Measurements from ENCODE around the gene SV2B.

SV2B gene

GRCh38 chr15:91099995-91100813 is at the start of gene SV2B:
SV2B (plus strand) TSS chr15:91100257; CDS start chr15:91226264, 126,007 bp downstream.
- no peaks in the 10 kb centered on the region for H3K9me3 ChIP-seq (ENCODE audit: low read depth, low read length)
- no peak for DNase-seq (ENCODE audit: low read depth, low spot score)
- no peaks in the 10 kb centered on the region for H3K36me3 ChIP-seq (ENCODE audit: insufficient read depth, low read length)
- no peak within 1 kb of the TSS for H3K27ac ChIP-seq
- peak within 1 kb of the TSS; percentile 86 for H3K4me3 ChIP-seq
- H3K9ac ChIP-seq (ENCODE audit: insufficient read length): peak within 1 kb of the TSS; percentile 47
- TF ChIP-seq EZH2 (IDR thresholded peaks at IDR 0.05) (peak; percentile 57), FOXP2 (optimal IDR thresholded peaks at IDR 0.05; ENCODE audit: control extremely low read depth, extremely low read length, insufficient read depth) (no peak), POLR2AphosphoS5 (IDR thresholded peaks at IDR 0.05; ENCODE audit: borderline replicate concordance, low read depth, low read length) (no peak)

GRCh38 chr15:91051248-91051647 is 48.8 kb upstream of the SV2B start:
- DNase-seq (ENCODE audit: low read depth, low spot score): no peak
- Histone ChIP-seq H3K36me3 (ENCODE audit: insufficient read depth, low read length) (no peaks in the 10 kb centered on the region), H3K9me3 (ENCODE audit: low read depth, low read length) (no peaks in the 10 kb centered on the region), H3K9ac (ENCODE audit: insufficient read length) (no peak overlapping the region), H3K27ac (no peak overlapping the region), H3K4me3 (no peak overlapping the region)
- no peak for TF ChIP-seq POLR2AphosphoS5 (IDR thresholded peaks at IDR 0.05; ENCODE audit: borderline replicate concordance, low read depth, low read length)
- no peak for TF ChIP-seq EZH2 (IDR thresholded peaks at IDR 0.05)
- TF ChIP-seq FOXP2 (optimal IDR thresholded peaks at IDR 0.05; ENCODE audit: control extremely low read depth, extremely low read length, insufficient read depth): no peak

GRCh38 chr15:91054816-91055215 is 45.2 kb upstream of the SV2B start:
- H3K36me3 ChIP-seq (ENCODE audit: insufficient read depth, low read length): no peaks in the 10 kb centered on the region
- no peak overlapping the region for H3K9ac ChIP-seq (ENCODE audit: insufficient read length)
- DNase-seq (ENCODE audit: low read depth, low spot score): no peak
- no peak overlapping the region for H3K27ac ChIP-seq
- TF ChIP-seq POLR2AphosphoS5 (IDR thresholded peaks at IDR 0.05; ENCODE audit: borderline replicate concordance, low read depth, low read length) (no peak), EZH2 (IDR thresholded peaks at IDR 0.05) (no peak), FOXP2 (optimal IDR thresholded peaks at IDR 0.05; ENCODE audit: control extremely low read depth, extremely low read length, insufficient read depth) (no peak)
- H3K9me3 ChIP-seq (ENCODE audit: low read depth, low read length): no peaks in the 10 kb centered on the region
- no peak overlapping the region for H3K4me3 ChIP-seq

- H3K9ac ChIP-seq (ENCODE audit: insufficient read length): no peak overlapping the region
- H3K36me3 ChIP-seq (ENCODE audit: insufficient read depth, low read length): no peaks in the 10 kb centered on the region
- DNase-seq (ENCODE audit: low read depth, low spot score): no peak
- no peaks in the 10 kb centered on the region for H3K9me3 ChIP-seq (ENCODE audit: low read depth, low read length)
- TF ChIP-seq EZH2 (IDR thresholded peaks at IDR 0.05) (no peak), FOXP2 (optimal IDR thresholded peaks at IDR 0.05; ENCODE audit: control extremely low read depth, extremely low read length, insufficient read depth) (no peak), POLR2AphosphoS5 (IDR thresholded peaks at IDR 0.05; ENCODE audit: borderline replicate concordance, low read depth, low read length) (no peak)
- H3K27ac ChIP-seq: no peak overlapping the region
- peak overlapping the region; percentile 36; the same call in 1 of the 2 replicates for H3K4me3 ChIP-seq
Measured at GRCh38 chr15:91055548-91056331, 44.3 kb upstream of the SV2B start.

- Histone ChIP-seq H3K36me3 (ENCODE audit: insufficient read depth, low read length) (no peaks in the 10 kb centered on the region), H3K27ac (no peak overlapping the region), H3K4me3 (no peak overlapping the region), H3K9me3 (ENCODE audit: low read depth, low read length) (no peaks in the 10 kb centered on the region), H3K9ac (ENCODE audit: insufficient read length) (no peak overlapping the region)
- no peak for DNase-seq (ENCODE audit: low read depth, low spot score)
- TF ChIP-seq FOXP2 (optimal IDR thresholded peaks at IDR 0.05; ENCODE audit: control extremely low read depth, extremely low read length, insufficient read depth): no peak
- no peak for TF ChIP-seq EZH2 (IDR thresholded peaks at IDR 0.05)
- no peak for TF ChIP-seq POLR2AphosphoS5 (IDR thresholded peaks at IDR 0.05; ENCODE audit: borderline replicate concordance, low read depth, low read length)
Measured at GRCh38 chr15:91061230-91061629, 38.8 kb upstream of the SV2B start.

- H3K4me3 ChIP-seq: no peak overlapping the region
- no peak overlapping the region for H3K27ac ChIP-seq
- no peaks in the 10 kb centered on the region for H3K36me3 ChIP-seq (ENCODE audit: insufficient read depth, low read length)
- H3K9me3 ChIP-seq (ENCODE audit: low read depth, low read length): no peaks in the 10 kb centered on the region
- no peak overlapping the region for H3K9ac ChIP-seq (ENCODE audit: insufficient read length)
- TF ChIP-seq EZH2 (IDR thresholded peaks at IDR 0.05): no peak
- no peak for TF ChIP-seq FOXP2 (optimal IDR thresholded peaks at IDR 0.05; ENCODE audit: control extremely low read depth, extremely low read length, insufficient read depth)
- TF ChIP-seq POLR2AphosphoS5 (IDR thresholded peaks at IDR 0.05; ENCODE audit: borderline replicate concordance, low read depth, low read length): no peak
- DNase-seq (ENCODE audit: low read depth, low spot score): no peak
Measured at GRCh38 chr15:91061997-91062396, 38.1 kb upstream of the SV2B start.

GRCh38 chr15:91065505-91065904 is 34.6 kb upstream of the SV2B start:
- TF ChIP-seq FOXP2 (optimal IDR thresholded peaks at IDR 0.05; ENCODE audit: control extremely low read depth, extremely low read length, insufficient read depth) (no peak), POLR2AphosphoS5 (IDR thresholded peaks at IDR 0.05; ENCODE audit: borderline replicate concordance, low read depth, low read length) (no peak), EZH2 (IDR thresholded peaks at IDR 0.05) (no peak)
- no peak overlapping the region for H3K27ac ChIP-seq
- DNase-seq (ENCODE audit: low read depth, low spot score): no peak
- H3K9ac ChIP-seq (ENCODE audit: insufficient read length): no peak overlapping the region
- no peak overlapping the region for H3K4me3 ChIP-seq
- H3K36me3 ChIP-seq (ENCODE audit: insufficient read depth, low read length): no peaks in the 10 kb centered on the region
- no peaks in the 10 kb centered on the region for H3K9me3 ChIP-seq (ENCODE audit: low read depth, low read length)

- Histone ChIP-seq H3K36me3 (ENCODE audit: insufficient read depth, low read length) (no peaks in the 10 kb centered on the region), H3K9me3 (ENCODE audit: low read depth, low read length) (no peaks in the 10 kb centered on the region), H3K9ac (ENCODE audit: insufficient read length) (no peak overlapping the region), H3K27ac (no peak overlapping the region), H3K4me3 (no peak overlapping the region)
- no peak for TF ChIP-seq FOXP2 (optimal IDR thresholded peaks at IDR 0.05; ENCODE audit: control extremely low read depth, extremely low read length, insufficient read depth)
- TF ChIP-seq EZH2 (IDR thresholded peaks at IDR 0.05): no peak
- TF ChIP-seq POLR2AphosphoS5 (IDR thresholded peaks at IDR 0.05; ENCODE audit: borderline replicate concordance, low read depth, low read length): no peak
- no peak for DNase-seq (ENCODE audit: low read depth, low spot score)
Measured at GRCh38 chr15:91067036-91067435, 33.0 kb upstream of the SV2B start.

Measured in SK-N-MC (cell line).